Neural cell (in vitro differentiated cells): ENCODE results near the gene SOBP.

Experiments
- CTCF ChIP-seq: fragments of 450-650 bp; IDR thresholded peaks from 2 replicates; pipeline ENCODE4 v1.5.1; 2014; ENCODE audit warnings: antibody characterized with exemption, mild to moderate bottlenecking, moderate library complexity; ENCODE audit not compliant: poor library complexity, severe bottlenecking
- EZH2 ChIP-seq: fragments of 200-600, 300-800 bp; shearing (Covaris generic), sonication (generic); IDR thresholded peaks from 2 replicates; pipeline ENCODE4 v1.6.1; 2014; ENCODE audit warnings: antibody characterized with exemption, low read length, borderline replicate concordance, mild to moderate bottlenecking; ENCODE audit not compliant: insufficient read depth, poor library complexity, severe bottlenecking
- MXI1 ChIP-seq: fragments of 450-650 bp; conservative IDR thresholded peaks from 2 replicates; pipeline ENCODE4 v1.6.1; 2014; ENCODE audit warnings: antibody characterized with exemption, mild to moderate bottlenecking; ENCODE audit not compliant: poor library complexity, severe bottlenecking
- POLR2AphosphoS5 ChIP-seq: IDR thresholded peaks from 2 replicates; pipeline ENCODE4 v1.6.1; 2012

- no peak for TF ChIP-seq CTCF
- no peak for TF ChIP-seq POLR2AphosphoS5
- TF ChIP-seq MXI1: no peak
- TF ChIP-seq EZH2: no peak
Observed at GRCh38 chr6:107535626-107536025, 45.7 kb downstream of the SOBP start.
